ENCODE measurements around the gene VPS51. TPM values are rescaled to one million over a fixed set of nuclear protein-coding genes. Genes with fewer than 3 reads are reported as not detected.
A peak's percentile ranks its signal among the peaks of the same experiment; 100 is the strongest.

Gene VPS51
- total and polyA plus RNA-seq, 2 of the 13 experiments (the other 11 are each of a cell fraction or from before 2014, with no cell fraction given) = 76.3 to 90.6 TPM

GRCh38 chr11:65134952-65135632 lies 39.1 kb downstream of the VPS51 start (continued):
- TF ChIP-seq ARNT (IDR thresholded peaks at IDR 0.05) (no peak), ZNF576 (CRISPR knock-in tag; IDR thresholded peaks at IDR 0.05) (no peak), EZH2 (conservative IDR thresholded peaks at IDR 0.05; ENCODE audit: low read depth, low read length) (no peak), ZNF24 (IDR thresholded peaks at IDR 0.05) (no peak), ZNF382 (CRISPR knock-in tag; IDR thresholded peaks at IDR 0.05; ENCODE audit: borderline replicate concordance) (no peak), TBX2 (CRISPR knock-in tag; IDR thresholded peaks at IDR 0.05; ENCODE audit: borderline replicate concordance) (0 out of 2 replicates have a peak, but pooled peaks have one; percentile 9), GZF1 (CRISPR knock-in tag; IDR thresholded peaks at IDR 0.05) (no peak), ATRX (CRISPR knock-in tag; IDR thresholded peaks at IDR 0.05; ENCODE audit: borderline replicate concordance) (no peak), MAX (IDR thresholded peaks at IDR 0.05) (peak; percentile 48; the same call in 1 of the 2 replicates), KLF16 (CRISPR knock-in tag; IDR thresholded peaks at IDR 0.05) (no peak), ZNF256 (CRISPR knock-in tag; conservative IDR thresholded peaks at IDR 0.05) (no peak), PTBP1 (IDR thresholded peaks at IDR 0.05; ENCODE audit: low read depth, low read length, poor library complexity, severe bottlenecking) (no peak), ZNF770 (CRISPR knock-in tag; IDR thresholded peaks at IDR 0.05) (no peak), FOXK2 (IDR thresholded peaks at IDR 0.05) (no peak), HOXA3 (CRISPR knock-in tag; IDR thresholded peaks at IDR 0.05) (no peak), TIGD3 (CRISPR knock-in tag; IDR thresholded peaks at IDR 0.05; ENCODE audit: borderline replicate concordance) (no peak), ZNF598 (CRISPR knock-in tag; IDR thresholded peaks at IDR 0.05; ENCODE audit: borderline replicate concordance) (no peak), ZNF709 (CRISPR knock-in tag; IDR thresholded peaks at IDR 0.05) (no peak), ZNF367 (CRISPR knock-in tag; IDR thresholded peaks at IDR 0.05; ENCODE audit: borderline replicate concordance) (no peak), ZNF441 (CRISPR knock-in tag; IDR thresholded peaks at IDR 0.05; ENCODE audit: borderline replicate concordance) (peak; percentile 26; the same call in 1 of the 2 replicates)
- TF ChIP-seq, protein P1, sequence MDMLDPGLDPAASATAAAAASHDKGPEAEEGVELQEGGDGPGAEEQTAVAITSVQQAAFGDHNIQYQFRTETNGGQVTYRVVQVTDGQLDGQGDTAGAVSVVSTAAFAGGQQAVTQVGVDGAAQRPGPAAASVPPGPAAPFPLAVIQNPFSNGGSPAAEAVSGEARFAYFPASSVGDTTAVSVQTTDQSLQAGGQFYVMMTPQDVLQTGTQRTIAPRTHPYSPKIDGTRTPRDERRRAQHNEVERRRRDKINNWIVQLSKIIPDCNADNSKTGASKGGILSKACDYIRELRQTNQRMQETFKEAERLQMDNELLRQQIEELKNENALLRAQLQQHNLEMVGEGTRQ (IDR thresholded peaks at IDR 0.05; ENCODE audit: low read depth, low read length) = no peak
- TF ChIP-seq, protein P1 (CRISPR knock-in tag; IDR thresholded peaks at IDR 0.05; ENCODE audit: borderline replicate concordance) = no peak
- TF ChIP-seq, protein P2, sequence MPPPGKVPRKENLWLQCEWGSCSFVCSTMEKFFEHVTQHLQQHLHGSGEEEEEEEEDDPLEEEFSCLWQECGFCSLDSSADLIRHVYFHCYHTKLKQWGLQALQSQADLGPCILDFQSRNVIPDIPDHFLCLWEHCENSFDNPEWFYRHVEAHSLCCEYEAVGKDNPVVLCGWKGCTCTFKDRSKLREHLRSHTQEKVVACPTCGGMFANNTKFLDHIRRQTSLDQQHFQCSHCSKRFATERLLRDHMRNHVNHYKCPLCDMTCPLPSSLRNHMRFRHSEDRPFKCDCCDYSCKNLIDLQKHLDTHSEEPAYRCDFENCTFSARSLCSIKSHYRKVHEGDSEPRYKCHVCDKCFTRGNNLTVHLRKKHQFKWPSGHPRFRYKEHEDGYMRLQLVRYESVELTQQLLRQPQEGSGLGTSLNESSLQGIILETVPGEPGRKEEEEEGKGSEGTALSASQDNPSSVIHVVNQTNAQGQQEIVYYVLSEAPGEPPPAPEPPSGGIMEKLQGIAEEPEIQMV (CRISPR knock-in tag; IDR thresholded peaks at IDR 0.05; ENCODE audit: low read depth) = no peak
